HCT116 (cell line): Measurements from ENCODE around the gene RAB31.

Source experiments
- CTCF ChIP-seq, 3 experiments: fragments of 200-600 bp in 1 of 3; sonication (generic) in 1 of 3; IDR thresholded peaks in 2 of 3; conservative IDR thresholded peaks in 1 of 3; 2 replicates each; pipeline ENCODE4 v1.5.1; 2012 to 2017; ENCODE audit warnings: low read depth in 2 of 3, low read length in 2 of 3, antibody characterized with exemption in 1 of 3, borderline replicate concordance in 1 of 3, control low read depth in 1 of 3, mild to moderate bottlenecking in 1 of 3, mixed read lengths in 1 of 3, mixed run types in 1 of 3, moderate library complexity in 1 of 3; ENCODE audit not compliant: insufficient read depth in 1 of 3
- MAX ChIP-seq: IDR thresholded peaks from 2 replicates; pipeline ENCODE4 v1.6.1; 2012
- POLR2A ChIP-seq: IDR thresholded peaks from 2 replicates; pipeline ENCODE4 v1.7.0; 2011; ENCODE audit warnings: borderline replicate concordance; ENCODE audit not compliant: insufficient read depth, insufficient read length; ENCODE audit errors: extremely low read depth

- TF ChIP-seq POLR2A = no peak
- no peak for TF ChIP-seq CTCF (IDR thresholded peaks at IDR 0.05 in 2 of 3, conservative IDR thresholded peaks at IDR 0.05 in 1 of 3; ENCODE audit: borderline replicate concordance in 1 of 3, insufficient read depth in 1 of 3, low read depth in 2 of 3, low read length in 2 of 3)
- no peak for TF ChIP-seq MAX
These were observed 170.7 kb downstream of the RAB31 start for GRCh38 chr18:9878783-9879242.
